GM21737 (cell line): ENCODE results near the gene CACNB1.
"Not testable (repeated sequence)": the region's sequence is repeated elsewhere in the genome, so short reads cannot be mapped to it uniquely, and the experiment has no call there.

Experiments
- ATAC-seq: cut with Tn5 transposase; IDR thresholded peaks from one replicate; pipeline ENCODE4 v1.9.1; 2021; ENCODE audit warnings: mild to moderate bottlenecking, moderate library complexity; ENCODE audit not compliant: unreplicated experiment

CACNB1 gene

DNA sequence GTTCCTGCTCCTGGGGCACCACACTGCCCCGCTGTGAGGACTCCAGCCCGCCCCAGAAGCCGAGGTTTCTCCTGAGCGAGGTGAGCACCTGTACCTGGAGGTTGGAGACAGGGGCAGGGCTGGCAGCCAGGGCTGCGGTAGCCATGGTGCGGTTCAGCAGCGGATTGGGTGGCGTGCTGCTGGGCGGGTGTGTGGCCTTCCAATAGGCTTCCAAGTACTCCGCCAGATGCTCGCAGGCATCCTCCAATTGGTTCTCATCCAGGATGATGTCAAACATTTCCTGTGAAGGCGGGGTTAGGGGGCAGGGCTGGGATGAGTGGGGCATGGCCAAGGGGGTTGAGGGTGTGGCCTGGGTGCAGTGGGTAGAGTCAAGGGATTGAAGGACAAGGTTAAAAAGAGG lies 20.2 kb downstream of the CACNB1 start:
- no peak for ATAC-seq

DNA sequence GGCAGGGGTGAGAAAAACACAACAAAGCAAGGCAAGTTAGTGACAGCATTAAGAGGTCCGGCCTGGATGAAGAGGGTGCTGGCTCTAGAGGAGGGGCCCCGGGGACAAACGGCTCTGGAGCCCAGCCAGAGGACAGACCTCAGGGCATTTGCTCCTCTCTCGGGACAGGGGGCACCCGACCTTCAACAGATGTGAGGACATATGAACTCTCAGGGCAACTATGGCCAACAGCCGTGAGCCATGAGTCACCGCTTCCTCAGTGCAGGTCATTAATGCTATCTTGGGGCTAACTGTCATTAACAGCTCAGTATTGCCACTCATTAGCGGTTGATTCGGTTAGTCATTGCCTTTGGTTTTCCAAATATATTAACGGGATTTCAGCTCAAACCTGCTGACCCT lies 21.8 kb downstream of the CACNB1 start:
- ATAC-seq: no peak

DNA sequence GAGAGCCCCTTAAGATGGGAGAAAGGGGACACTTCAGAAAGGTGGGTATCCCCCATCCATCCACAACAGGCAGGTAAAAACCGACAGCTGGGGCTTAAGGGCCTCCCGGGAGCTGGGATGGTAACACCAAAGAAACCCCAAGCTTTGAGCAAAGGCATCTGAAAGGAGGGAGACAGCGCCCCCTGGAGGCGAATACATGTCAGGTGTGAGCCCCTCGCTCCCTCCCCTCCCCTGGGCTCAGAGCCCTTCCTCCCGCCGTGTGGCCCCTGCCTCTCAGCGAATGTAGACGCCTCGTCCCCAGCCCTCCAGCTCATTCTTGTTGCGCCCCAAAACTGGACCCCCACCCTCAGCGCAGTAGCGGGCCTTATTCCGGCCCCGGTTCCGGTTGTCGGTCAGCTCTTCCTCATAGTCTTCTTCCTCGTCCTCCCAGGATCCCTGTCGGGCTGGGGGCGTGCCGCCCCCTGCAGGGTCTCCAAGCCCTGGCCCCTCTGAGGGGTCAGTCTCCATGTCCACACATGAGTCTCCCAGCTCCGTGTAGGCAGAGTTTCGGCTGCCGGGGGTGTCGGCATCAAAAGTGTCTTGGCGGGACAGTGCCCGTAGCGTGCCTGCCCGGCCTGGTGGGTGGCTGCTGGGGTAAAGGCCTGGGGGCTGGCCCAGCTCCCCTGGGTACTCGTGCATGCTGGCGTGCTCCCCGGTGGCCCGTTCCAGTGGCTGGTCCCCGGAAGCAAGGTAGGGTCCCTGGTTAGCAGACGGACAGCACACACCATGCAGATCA lies 22.4 kb downstream of the CACNB1 start:
- no peak for ATAC-seq

DNA sequence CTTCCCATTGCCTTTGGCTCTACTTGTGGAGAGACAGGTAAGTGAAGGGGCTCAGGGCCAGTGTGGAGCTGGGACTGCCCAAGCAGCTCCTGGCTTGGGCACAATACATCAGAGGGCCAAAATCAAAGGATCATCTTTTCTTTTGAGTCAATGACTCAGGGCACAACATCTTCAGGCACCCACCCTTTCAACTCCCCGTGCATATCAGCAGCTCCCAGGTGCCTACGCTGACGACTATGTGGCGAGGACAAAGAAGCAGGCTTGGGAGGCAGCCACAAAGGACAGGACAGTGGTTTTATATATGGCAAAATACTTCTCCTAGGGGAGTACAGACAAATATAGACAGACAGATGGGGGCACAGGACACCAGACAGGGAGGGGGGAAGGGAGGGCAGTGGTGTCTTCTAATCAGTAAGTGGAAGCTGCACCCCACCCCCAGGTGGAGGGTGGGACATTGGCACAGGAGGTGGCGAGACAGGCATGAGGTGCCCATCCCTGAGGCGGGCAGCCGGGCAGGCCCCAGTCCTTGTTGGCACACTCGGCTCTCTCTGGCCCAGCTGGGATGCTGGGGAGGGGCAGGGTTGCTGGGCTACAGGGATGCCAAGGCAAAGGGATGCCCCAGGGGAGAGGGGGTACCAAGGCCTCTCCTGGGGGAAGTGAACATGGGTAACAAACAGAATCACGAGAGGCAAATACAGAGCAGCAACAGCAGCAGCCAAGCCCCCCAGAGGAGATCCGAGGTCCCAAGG lies 23.8 kb downstream of the CACNB1 start:
- no peak for ATAC-seq

DNA sequence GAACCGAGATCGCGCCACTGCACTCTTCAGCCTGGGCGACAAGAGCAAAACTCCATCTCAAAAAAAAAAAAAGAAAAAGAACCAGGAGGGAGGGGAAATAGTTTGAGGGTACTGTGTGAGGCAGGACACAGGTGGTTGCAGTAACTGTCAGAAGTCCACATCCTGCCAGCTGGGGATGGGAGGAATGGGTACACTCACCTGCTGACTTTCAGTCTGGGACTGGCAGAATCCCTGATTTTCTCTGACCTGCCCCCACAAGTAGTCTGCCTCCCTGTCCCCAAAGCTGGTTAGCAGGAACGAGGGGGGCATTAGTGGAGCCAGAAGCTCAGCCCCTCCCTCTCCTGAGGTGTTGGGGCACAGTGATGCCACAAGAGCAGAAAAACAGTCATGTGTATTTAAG lies 24.4 kb downstream of the CACNB1 start:
- no peak for ATAC-seq

DNA sequence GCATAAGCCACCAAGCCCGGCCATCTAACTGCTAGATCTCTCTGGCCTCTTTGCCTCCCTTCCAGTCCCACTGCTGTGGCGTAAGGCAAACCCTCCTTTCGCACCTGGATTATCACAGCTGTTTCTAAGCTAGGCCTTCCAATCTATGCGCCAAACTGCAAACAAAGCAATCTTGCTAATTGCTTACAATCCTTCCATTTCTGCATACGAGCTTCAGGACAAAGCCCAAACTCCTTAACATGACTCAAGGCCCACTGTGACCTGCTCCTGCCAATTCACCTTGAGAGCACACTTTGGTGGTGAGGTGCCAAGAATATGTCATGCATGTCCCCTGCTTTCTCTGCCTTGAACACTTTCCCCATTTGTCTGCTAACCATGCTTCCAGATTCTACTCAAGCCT lies 25.5 kb downstream of the CACNB1 start:
- no peak for ATAC-seq

DNA sequence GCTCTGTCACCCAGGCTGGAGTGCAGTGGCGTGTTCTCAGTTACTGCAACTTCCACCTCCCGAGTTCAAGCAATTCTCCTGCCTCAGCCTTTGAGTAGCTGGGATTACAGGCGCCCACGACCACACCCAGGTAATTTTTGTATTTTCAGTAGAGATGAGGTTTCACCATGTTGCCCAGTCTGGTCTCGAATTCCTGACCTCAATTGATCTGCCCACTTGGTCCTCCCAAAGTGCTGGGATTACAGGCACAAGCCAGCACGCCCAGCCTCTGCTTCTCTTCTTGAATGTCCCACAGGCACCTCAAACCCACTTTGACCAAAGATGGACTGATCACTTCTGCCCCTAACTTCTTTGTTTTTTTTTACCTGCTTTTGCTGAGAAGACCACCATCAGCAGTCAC lies 26.9 kb downstream of the CACNB1 start:
- ATAC-seq: no peak

DNA sequence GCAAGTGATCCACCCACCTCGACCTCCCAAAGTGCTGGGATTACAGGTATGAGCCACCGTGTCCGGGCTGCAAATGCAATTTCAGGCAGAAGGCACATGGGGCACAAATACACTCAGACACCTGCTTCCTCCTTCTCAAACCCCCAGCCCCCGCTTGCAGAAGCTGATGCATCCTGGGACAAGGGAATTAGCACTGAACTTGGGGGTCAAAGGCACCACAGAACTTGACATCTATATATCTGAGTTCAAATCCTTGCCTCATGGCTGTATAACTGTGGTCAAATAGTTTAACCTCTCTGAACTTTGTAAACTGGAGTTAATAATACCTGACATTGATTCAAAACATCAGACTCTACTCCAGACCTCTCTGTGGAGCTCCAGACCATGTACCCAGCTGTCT lies 27.4 kb downstream of the CACNB1 start:
- no peak for ATAC-seq

DNA sequence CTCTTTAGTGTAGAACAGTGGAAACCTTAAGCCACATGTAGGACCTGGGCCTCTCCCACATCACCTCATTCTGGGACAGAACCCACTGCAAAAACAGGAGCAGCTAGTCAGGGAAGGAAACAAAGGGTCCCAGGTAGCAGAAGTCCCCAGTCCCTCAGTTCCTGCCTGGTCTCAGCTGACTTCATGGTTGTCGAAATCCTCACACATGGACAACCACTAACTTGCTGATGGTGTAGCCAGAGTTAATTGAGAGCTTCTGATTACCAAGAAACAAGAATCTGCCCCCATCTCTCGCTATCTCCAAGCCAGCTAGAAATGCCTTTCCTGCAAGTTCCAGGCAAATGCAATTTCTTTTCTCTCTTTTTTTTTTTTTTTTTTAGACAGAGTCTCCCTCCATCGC lies 28.0 kb downstream of the CACNB1 start:
- no peak for ATAC-seq

DNA sequence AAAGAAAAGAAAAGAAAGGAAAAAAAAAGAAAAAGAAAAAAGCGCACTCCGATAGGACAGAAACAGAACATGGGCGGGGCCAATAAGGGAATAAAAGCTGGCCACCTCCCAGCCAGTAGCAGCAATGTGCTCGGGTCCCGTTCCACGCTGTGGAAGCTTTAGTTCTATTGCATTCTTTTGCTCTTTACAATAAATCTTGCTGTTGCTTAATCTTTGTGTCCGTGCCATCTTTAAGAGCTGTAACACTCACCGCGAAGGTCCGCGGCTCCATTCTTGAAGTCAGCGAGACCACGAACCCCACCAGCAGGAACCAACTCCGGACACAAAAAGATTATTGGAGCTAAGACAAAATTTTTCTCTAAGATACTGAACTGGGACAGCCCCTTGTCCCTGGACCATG lies 28.4 kb downstream of the CACNB1 start:
- ATAC-seq: no peak

DNA sequence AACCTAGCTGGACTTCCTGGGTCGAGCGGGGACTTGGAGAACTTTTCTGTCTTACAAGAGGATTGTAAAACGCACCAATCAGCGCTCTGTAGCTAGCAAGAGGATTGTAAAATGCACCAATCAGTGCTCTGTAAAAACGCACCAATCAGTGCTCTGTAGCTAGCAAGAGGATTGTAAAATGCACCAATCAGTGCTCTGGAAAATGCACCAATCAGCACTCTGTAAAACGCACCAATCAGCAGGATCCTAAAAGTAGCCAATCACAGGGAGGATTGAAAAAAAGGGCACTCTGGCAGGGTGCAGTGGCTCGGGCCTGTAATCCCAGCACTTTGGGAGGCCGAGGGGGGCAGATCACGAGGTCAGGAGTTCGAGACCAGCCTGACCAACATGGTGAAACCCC lies 29.0 kb downstream of the CACNB1 start:
- not testable (repeated sequence) for ATAC-seq

DNA sequence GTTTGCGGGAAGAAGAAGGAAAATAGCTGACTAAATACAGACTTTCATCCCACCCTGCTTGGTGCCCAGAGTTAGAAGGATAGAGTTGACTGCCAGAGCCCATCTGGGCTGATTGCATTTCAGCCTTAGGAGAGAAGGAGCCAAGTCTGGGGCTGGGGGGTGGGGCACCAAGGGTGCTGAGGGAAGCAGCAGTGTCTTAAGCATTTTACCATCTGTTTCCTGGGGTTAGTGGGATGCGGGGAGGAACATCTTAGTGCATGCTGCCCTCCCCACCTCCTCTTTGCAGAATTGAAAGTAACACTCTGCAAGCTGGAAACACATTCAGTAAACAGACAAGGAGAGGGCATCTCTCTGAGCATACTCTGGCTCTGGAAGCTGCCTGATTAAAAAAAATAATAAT lies 30.0 kb downstream of the CACNB1 start:
- ATAC-seq: no peak

DNA sequence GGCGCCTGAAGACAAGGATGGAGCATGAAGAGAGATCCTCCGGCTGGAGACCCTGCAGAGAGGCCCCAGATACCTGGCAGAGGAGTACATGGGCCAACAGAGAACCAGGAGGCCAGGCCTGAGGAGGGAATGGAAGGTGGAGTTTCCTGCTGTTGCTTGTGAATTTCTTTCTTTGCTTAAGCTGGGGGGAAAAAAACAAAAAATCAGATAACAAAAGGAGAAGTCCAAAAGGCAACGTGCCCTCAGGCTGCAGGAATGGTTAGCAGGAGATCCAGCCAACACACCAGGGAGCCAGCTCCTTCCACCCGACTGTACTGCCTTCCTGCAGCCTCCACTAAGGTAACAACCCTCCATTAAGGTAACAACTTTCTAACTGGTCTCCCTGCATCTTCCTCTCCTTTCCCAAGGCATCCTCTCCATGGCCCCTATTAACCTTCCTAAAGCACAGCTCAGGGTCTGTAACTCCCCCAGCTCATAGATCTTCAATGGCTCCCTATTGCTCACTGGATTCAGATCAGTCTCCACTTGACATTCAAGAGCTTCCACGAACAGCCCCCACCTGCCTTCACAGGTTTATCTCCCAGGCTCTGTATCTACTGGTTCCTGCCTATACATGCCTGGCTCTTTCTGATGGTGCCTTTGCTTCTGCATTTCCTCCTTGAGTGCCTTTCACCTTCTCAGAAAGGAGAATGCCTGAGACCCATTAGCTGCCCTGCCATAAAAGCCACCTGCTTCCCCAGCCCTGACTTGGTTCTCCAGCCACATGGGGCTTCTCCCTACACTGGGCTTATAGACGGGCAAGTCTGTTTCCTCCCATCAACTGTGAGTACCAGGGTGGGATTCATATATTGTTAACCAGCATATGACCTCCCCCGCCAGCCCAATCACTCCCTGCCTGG lies 30.8 kb downstream of the CACNB1 start:
- no peak for ATAC-seq

DNA sequence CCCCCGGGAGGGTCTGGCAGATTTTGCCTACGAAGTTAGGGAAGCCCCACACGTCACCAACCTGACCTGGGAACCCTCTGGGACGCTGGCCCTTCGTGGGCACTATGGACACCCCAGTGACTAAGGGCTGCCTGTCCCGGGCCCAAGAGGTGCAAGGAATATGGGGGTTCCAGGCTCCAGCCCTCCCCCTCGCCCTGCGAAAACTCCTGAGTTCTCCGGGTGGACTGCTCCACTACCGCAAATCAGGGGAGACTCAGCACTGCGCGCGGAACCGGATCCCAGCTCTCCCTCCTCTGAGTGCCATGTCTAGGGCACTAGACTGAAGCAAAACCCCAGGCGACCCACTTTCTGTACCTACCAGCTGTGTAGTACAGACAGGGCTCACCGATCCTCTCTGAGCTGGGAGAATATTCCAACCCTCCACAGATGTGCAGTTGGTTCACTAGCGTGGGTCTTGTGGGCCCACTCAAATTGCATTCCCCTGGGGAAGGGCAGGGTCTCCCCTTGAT lies 31.6 kb downstream of the CACNB1 start, which contains the start of gene ARL5C:
Gene ARL5C, minus strand, starts transcription at position 321 of the 509 bp plus-strand sequence. CDS start 401 bp downstream, outside the sequence.
- no peak for ATAC-seq

DNA sequence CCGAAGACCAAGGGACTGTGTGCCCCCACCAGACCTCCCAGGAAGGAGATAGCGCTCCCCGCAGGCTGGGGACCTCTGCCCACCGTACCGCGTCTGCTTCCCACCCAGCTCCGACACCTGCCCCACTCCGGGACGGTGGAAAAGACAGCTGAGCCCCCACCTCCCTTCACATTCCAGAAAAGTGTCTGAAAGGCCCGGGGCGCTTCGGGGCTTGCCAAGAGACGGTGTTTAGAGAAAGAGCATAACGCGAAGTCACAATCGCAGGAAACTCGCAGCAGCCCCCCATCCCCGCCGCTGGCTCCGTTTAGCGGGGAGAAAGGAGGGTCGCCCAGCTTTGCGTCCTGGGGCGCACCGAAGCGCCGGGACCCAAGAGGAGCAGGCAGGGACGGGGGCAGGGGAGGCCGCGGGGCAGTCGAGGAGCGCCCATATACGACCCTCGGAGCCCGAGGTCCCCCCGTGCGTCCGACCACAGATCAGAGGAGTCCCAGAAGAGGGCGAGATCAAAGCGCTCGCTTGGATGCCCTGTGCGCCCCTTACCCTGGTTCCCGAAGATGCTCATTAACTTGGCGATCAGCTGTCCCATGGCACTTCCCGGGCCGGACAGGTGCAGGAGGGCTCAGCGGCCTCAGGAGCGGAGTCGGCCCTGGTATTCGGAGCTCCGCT lies 32.2 kb downstream of the CACNB1 start:
- no peak for ATAC-seq

DNA sequence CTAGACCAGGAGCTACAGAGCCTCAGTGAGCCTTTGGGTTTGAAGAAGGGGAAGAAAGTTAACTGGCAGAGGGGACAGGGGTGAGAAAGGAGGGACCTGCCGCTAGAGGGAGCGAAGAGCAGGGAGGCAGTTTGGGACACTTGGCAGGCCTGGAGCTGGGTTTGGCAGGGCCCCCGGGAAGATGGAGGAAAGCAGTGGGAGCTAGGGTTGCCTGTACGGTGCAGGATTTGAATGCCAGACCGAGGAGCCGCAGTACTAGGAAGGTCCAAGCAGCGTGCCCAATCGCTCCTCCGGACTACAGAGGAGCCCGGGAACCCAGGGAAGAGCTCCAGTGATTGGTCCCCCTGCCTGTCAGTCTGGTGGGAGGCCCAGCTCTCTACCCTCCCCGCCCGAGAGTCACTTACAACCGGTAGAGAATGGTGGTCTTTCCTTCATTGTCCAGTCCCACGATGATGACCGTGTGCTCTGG lies 32.8 kb downstream of the CACNB1 start:
- ATAC-seq: peak; percentile 77

DNA sequence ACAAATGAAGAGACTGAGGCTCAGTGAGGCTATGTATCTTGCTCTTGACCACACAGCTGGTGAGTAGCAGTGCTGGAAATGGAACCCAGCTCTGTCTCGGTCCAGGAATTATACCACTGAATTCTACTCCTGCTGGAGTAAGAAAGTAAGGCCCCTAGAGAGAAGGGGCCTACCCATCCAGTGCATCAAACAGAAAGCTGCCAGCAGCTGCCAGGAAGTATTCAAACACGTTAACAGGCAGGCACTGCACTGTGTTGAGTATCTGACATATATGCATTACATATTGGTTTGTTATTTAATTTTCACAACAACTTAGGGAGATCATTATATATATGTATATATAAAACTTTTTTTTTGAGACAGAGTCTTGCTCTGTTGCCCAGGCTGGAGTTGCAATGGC lies 35.5 kb downstream of the CACNB1 start:
- no peak for ATAC-seq

DNA sequence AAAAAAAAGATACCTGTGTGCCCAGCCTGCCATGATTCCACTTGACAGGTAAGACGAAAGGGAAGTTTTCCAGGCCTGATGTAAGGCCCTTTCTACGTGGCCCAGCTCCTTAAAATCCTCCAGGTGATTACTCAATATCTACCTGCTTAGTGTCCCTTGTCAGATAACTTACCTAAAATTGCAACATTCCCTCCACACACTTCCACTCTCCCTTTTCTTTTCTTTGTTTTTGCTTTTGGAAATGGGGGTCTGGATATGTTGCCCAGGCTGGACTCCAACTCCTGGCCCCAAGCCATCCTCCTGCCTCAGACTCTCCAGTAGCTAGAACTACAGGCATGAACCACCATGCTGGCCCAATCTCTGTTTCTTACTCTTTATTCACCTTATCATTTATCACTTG lies 38.8 kb downstream of the CACNB1 start:
- ATAC-seq: no peak

DNA sequence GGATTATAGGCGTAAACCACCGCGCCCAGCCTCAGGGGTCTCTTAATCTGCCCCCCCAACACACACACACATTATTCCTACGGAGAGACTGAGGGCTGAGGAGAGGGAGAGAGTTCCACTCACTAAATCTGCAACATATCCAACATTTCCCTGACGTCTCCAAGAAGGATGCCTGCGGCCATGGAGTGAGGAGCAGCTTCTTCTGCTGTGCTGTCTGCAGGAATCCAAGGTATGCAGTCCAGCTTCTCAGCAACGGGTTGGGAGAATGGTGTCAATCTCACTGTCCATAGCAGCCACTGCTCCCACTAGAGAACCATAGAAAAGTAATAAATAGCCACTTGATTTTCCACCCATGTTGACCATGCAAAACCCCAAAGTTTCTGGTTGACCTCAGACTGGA lies 41.0 kb downstream of the CACNB1 start:
- no peak for ATAC-seq

DNA sequence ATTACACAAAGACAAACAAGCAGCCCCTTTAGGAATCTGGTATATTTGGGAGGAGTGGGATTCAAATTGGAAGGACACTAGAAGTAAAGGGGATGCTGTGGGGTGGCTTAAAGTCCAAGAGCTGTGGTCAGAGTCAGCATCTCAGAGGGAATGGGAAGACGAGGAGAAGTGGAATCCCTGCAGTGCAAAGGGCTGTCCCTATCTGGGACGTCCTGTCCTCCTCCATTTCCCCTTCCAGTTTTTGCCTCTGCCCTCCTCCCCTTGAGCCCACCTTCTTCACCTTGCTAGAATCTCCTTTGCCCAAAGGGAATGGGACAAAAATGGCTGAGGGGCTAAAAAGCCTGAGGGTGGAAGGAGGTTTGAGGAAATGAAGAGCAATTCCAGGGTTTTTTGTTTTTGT lies 41.8 kb downstream of the CACNB1 start:
- ATAC-seq: no peak
